Liver (tissue), 3 donors: Measurements from ENCODE around the gene SHD.

ENCODE experiments used
- EGR1 ChIP-seq, 2 donors: IDR thresholded peaks; 2 replicates each; pipeline ENCODE4 v1.6.1; 2016 to 2018; ENCODE audit warnings: antibody characterized with exemption in 2 of 2, low read depth in 2 of 2
- GABPA ChIP-seq, 2 donors: IDR thresholded peaks in 1 of 2; conservative IDR thresholded peaks in 1 of 2; 2 replicates each; pipeline ENCODE4 v1.6.1; 2016; ENCODE audit warnings: antibody characterized with exemption in 2 of 2, mild to moderate bottlenecking in 1 of 2, moderate library complexity in 1 of 2
- JUND ChIP-seq, 2 donors: IDR thresholded peaks; 2 replicates each; pipeline ENCODE4 v1.6.1; 2016; ENCODE audit warnings: antibody characterized with exemption in 2 of 2
- RAD21 ChIP-seq, 2 donors: IDR thresholded peaks; 2 replicates each; pipeline ENCODE4 v1.6.1; 2016; ENCODE audit warnings: antibody characterized with exemption in 2 of 2, mild to moderate bottlenecking in 2 of 2
- RXRA ChIP-seq, 2 donors: IDR thresholded peaks; 2 replicates each; pipeline ENCODE4 v1.6.1; 2017 to 2018; ENCODE audit warnings: antibody characterized with exemption in 2 of 2, mild to moderate bottlenecking in 1 of 2
- SP1 ChIP-seq: IDR thresholded peaks from 2 replicates; pipeline ENCODE4 v1.6.1; 2018; ENCODE audit warnings: antibody characterized with exemption, mild to moderate bottlenecking
- TAF1 ChIP-seq: conservative IDR thresholded peaks from 2 replicates; pipeline ENCODE4 v1.6.1; 2016; ENCODE audit warnings: antibody characterized with exemption, mild to moderate bottlenecking
- YY1 ChIP-seq: IDR thresholded peaks from 2 replicates; pipeline ENCODE4 v1.6.1; 2016; ENCODE audit warnings: antibody characterized with exemption, mild to moderate bottlenecking
- TF ChIP-seq, protein P1 (sequence below): IDR thresholded peaks from 2 replicates; pipeline ENCODE4 v1.6.1; 2016; ENCODE audit warnings: antibody characterized with exemption
- TF ChIP-seq, protein P2 (sequence below): fragments of 150-350 bp; IDR thresholded peaks from 2 replicates; pipeline ENCODE4 v1.5.1; 2017; ENCODE audit warnings: improper control_type of control experiment, low read depth, low read length; ENCODE audit not compliant: missing input control
- TF ChIP-seq, protein P3 (sequence below): IDR thresholded peaks from 2 replicates; pipeline ENCODE4 v1.6.1; 2016; ENCODE audit warnings: antibody characterized with exemption
- TF ChIP-seq, protein P4 (sequence below): IDR thresholded peaks from 2 replicates; pipeline ENCODE4 v1.6.1; 2016; ENCODE audit warnings: antibody characterized with exemption, mild to moderate bottlenecking
- TF ChIP-seq, protein P5 (sequence below): IDR thresholded peaks from 2 replicates; pipeline ENCODE4 v1.6.1; 2016; ENCODE audit warnings: antibody characterized with exemption
- donor health status: healthy.
- donor health status: healthy.

DNA sequence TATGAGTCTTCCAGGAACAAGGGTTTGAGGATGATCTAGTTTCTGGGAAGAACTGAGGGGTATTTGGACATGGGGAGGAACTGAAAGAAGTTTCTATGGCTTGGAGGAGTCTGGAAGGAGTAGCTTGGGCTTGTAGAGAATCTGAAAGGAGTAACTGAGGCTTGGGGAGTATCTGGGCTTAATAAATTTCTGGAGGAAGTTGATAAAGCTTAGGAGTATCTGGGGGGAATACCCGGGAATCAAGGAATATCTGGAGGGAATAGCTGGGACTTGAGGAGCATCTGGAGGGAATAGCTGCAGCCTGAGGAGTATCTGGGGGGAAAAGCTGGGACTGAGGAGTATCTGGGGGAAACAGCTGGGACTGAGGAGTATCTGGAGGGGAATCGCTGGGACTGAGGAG, 41.4 kb downstream of the SHD start:
- no peak for TF ChIP-seq YY1
- no peak for TF ChIP-seq TAF1
- TF ChIP-seq, protein P1, sequence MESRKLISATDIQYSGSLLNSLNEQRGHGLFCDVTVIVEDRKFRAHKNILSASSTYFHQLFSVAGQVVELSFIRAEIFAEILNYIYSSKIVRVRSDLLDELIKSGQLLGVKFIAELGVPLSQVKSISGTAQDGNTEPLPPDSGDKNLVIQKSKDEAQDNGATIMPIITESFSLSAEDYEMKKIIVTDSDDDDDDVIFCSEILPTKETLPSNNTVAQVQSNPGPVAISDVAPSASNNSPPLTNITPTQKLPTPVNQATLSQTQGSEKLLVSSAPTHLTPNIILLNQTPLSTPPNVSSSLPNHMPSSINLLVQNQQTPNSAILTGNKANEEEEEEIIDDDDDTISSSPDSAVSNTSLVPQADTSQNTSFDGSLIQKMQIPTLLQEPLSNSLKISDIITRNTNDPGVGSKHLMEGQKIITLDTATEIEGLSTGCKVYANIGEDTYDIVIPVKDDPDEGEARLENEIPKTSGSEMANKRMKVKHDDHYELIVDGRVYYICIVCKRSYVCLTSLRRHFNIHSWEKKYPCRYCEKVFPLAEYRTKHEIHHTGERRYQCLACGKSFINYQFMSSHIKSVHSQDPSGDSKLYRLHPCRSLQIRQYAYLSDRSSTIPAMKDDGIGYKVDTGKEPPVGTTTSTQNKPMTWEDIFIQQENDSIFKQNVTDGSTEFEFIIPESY, result no peak
- no peak for TF ChIP-seq SP1
- TF ChIP-seq, protein P2, sequence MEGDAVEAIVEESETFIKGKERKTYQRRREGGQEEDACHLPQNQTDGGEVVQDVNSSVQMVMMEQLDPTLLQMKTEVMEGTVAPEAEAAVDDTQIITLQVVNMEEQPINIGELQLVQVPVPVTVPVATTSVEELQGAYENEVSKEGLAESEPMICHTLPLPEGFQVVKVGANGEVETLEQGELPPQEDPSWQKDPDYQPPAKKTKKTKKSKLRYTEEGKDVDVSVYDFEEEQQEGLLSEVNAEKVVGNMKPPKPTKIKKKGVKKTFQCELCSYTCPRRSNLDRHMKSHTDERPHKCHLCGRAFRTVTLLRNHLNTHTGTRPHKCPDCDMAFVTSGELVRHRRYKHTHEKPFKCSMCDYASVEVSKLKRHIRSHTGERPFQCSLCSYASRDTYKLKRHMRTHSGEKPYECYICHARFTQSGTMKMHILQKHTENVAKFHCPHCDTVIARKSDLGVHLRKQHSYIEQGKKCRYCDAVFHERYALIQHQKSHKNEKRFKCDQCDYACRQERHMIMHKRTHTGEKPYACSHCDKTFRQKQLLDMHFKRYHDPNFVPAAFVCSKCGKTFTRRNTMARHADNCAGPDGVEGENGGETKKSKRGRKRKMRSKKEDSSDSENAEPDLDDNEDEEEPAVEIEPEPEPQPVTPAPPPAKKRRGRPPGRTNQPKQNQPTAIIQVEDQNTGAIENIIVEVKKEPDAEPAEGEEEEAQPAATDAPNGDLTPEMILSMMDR, result no peak
- TF ChIP-seq, protein P3, sequence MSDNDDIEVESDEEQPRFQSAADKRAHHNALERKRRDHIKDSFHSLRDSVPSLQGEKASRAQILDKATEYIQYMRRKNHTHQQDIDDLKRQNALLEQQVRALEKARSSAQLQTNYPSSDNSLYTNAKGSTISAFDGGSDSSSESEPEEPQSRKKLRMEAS, result no peak
- TF ChIP-seq, protein P4, sequence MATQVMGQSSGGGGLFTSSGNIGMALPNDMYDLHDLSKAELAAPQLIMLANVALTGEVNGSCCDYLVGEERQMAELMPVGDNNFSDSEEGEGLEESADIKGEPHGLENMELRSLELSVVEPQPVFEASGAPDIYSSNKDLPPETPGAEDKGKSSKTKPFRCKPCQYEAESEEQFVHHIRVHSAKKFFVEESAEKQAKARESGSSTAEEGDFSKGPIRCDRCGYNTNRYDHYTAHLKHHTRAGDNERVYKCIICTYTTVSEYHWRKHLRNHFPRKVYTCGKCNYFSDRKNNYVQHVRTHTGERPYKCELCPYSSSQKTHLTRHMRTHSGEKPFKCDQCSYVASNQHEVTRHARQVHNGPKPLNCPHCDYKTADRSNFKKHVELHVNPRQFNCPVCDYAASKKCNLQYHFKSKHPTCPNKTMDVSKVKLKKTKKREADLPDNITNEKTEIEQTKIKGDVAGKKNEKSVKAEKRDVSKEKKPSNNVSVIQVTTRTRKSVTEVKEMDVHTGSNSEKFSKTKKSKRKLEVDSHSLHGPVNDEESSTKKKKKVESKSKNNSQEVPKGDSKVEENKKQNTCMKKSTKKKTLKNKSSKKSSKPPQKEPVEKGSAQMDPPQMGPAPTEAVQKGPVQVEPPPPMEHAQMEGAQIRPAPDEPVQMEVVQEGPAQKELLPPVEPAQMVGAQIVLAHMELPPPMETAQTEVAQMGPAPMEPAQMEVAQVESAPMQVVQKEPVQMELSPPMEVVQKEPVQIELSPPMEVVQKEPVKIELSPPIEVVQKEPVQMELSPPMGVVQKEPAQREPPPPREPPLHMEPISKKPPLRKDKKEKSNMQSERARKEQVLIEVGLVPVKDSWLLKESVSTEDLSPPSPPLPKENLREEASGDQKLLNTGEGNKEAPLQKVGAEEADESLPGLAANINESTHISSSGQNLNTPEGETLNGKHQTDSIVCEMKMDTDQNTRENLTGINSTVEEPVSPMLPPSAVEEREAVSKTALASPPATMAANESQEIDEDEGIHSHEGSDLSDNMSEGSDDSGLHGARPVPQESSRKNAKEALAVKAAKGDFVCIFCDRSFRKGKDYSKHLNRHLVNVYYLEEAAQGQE, result no peak
- TF ChIP-seq RXRA (IDR thresholded peaks at IDR 0.05), result no peak
- no peak for TF ChIP-seq RAD21 (IDR thresholded peaks at IDR 0.05)
- TF ChIP-seq JUND (IDR thresholded peaks at IDR 0.05), result no peak
- TF ChIP-seq, protein P5, sequence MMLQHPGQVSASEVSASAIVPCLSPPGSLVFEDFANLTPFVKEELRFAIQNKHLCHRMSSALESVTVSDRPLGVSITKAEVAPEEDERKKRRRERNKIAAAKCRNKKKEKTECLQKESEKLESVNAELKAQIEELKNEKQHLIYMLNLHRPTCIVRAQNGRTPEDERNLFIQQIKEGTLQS, result no peak
- TF ChIP-seq EGR1 (IDR thresholded peaks at IDR 0.05; ENCODE audit: low read depth in 2 of 2), result no peak
- TF ChIP-seq GABPA (IDR thresholded peaks at IDR 0.05 in 1 of 2, conservative IDR thresholded peaks at IDR 0.05 in 1 of 2), result no peak
